ENCODE measurements around the gene TMOD2. TPM values are rescaled to one million over a fixed set of nuclear protein-coding genes. Genes with fewer than 3 reads are reported as not detected.

The TMOD2 gene
- total and polyA plus RNA-seq, 2 of the 8 experiments (the other 6 are each of a cell fraction or from before 2014, with no cell fraction given), result 0.80 to 6.5 TPM

DNA sequence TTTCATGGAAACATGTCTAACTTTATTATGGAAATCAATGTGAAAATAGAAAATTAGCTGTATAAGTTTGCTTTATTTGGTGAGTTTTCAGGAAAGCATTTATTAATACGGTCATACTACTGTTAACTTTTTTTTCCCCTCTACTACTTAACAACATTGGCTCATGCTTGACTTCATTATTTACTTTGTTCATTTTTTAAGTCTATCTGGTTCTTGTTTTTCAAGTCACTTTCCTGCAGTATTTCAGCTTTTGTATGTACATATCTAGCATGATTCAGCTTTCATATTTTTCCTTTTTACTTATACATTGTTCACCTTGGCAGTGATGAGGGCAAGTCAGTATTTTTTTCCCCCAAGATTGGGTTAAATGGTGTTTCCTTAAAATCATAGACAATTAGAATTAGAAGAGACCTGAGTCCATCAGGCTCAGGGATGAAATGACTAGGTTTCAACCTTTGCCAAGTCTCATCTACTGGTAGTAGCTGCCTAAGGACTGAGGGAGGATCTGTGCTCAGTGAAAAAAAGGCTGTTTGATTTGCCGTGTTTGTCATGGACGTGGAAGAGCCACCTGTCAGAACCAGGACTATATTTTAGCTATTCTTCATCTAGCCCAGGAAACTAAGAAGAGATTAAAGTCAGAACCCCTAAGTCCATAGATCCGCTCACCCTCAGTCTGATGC is 93.5 kb downstream of the TMOD2 start:
- ChIA-PET CTCF (ENCODE audit: partially characterized antibody) (interaction anchor here (1.0 to 1.3 kb wide), 3 partner anchors 21 to 57 kb away, joined by 3 to 5 read pairs (median 3); no protein-coding TSS in a partner anchor), POLR2A (ENCODE audit: partially characterized antibody) (interaction anchor here (0.9 kb wide), 1 partner anchor 9 kb away, joined by 4 read pairs; no protein-coding TSS in a partner anchor)
- DNase-seq (ENCODE audit: low read depth in 1 of 2, low spot score in 2 of 2), result no peak
- Histone ChIP-seq H3K27ac (ENCODE audit: low read depth, low read length) (no peak overlapping the region), H4K20me1 (replicated peaks in 1 of 2; ENCODE audit: control insufficient read depth in 1 of 2, insufficient read depth in 2 of 2, low read length in 2 of 2) (peaks cover 0 to 2% of the 10 kb centered on the region in 2 experiments), H3K79me2 (ENCODE audit: control insufficient read depth in 1 of 2, insufficient read depth in 2 of 2, low read length in 2 of 2) (peaks cover 0 to 73% of the 10 kb centered on the region in 2 experiments), H3K18ac (ENCODE audit: extremely low read depth, low read length) (no peak overlapping the region), H2BK120ac (replicated peaks; ENCODE audit: low read depth, low read length) (no peak overlapping the region), H3K36me3 (ENCODE audit: control insufficient read depth in 2 of 4, insufficient read depth in 4 of 4, low read length in 3 of 4) (no peaks in the 10 kb centered on the region), H2BK20ac (ENCODE audit: low read length) (no peak overlapping the region), H3K4me1 (replicated peaks in 1 of 4; ENCODE audit: control insufficient read depth in 3 of 4, insufficient read depth in 4 of 4, low read length in 3 of 4) (peaks cover 0 to 2% (median 0%) of the 10 kb centered on the region in 4 experiments; a peak in 2 of 7 replicates), H3K9me3 (ENCODE audit: insufficient read depth in 2 of 2, low read depth in 1 of 2, low read length in 1 of 2) (no peaks in the 10 kb centered on the region), H2AK5ac (ENCODE audit: low read depth, low read length) (no peak overlapping the region), H2BK15ac (ENCODE audit: low read length) (no peak overlapping the region), H2BK12ac (ENCODE audit: low read depth, low read length) (no peak overlapping the region), H3K23me2 (ENCODE audit: low read depth, low read length) (no peaks in the 10 kb centered on the region), H3K79me1 (ENCODE audit: low read depth, low read length) (peaks cover 6% of the 10 kb centered on the region; the same call in 1 of the 2 replicates), H3K4ac (replicated peaks; ENCODE audit: insufficient read length, low read depth, low read length) (no peak overlapping the region), H2BK5ac (ENCODE audit: low read depth, low read length) (no peak overlapping the region), H4K8ac (ENCODE audit: extremely low read depth, insufficient read depth, low read length) (no peak overlapping the region), H3K9ac (replicated peaks in 1 of 4; ENCODE audit: extremely low read depth in 1 of 4, low read depth in 3 of 4, low read length in 3 of 4) (no peak overlapping the region), H2AFZ (ENCODE audit: low read length) (no peak overlapping the region), H4K5ac (ENCODE audit: insufficient read length, low read depth, low read length) (no peak overlapping the region), H3K27me3 (replicated peaks in 1 of 4; ENCODE audit: control insufficient read depth in 3 of 4, extremely low read depth in 1 of 4, insufficient read depth in 3 of 4, low read length in 3 of 4) (no peaks in the 10 kb centered on the region), H4K91ac (replicated peaks; ENCODE audit: insufficient read length, low read length) (no peak overlapping the region), H3K56ac (replicated peaks; ENCODE audit: insufficient read length, low read depth, low read length) (no peak overlapping the region), H3K4me2 (ENCODE audit: insufficient read depth in 1 of 2, low read depth in 2 of 2, low read length in 2 of 2) (no peak overlapping the region), H3K23ac (ENCODE audit: insufficient read length) (no peak overlapping the region), H3K14ac (ENCODE audit: insufficient read length) (no peak overlapping the region), H3K4me3 (ENCODE audit: extremely low read depth in 1 of 4, insufficient read depth in 2 of 4, low read depth in 3 of 4, low read length in 4 of 4) (no peak overlapping the region)
- no peak for FAIRE-seq
- 93% methylated on average over 4 of the region's 4 CpGs; no CpG with 5 or more reads in 1 of the 2 experiments for WGBS, 2 experiments (ENCODE audit: extremely low coverage in 1 of 2, insufficient coverage in 1 of 2, insufficient read length in 1 of 2, insufficient replicate concordance in 2 of 2, low coverage in 1 of 2, low lambda C conversion rate in 2 of 2, missing lambda C conversion rate in 1 of 2)
- TF ChIP-seq KDM1A (IDR thresholded peaks at IDR 0.05; ENCODE audit: borderline replicate concordance, low read length) (no peak), MAFK (IDR thresholded peaks at IDR 0.05; ENCODE audit: low read depth, low read length) (no peak), CTBP2 (IDR thresholded peaks at IDR 0.05; ENCODE audit: borderline replicate concordance, insufficient read depth, insufficient read length, low read length) (no peak), JUN (IDR thresholded peaks at IDR 0.05; ENCODE audit: low read depth, low read length) (no peak), SUZ12 (IDR thresholded peaks at IDR 0.05; ENCODE audit: low read length) (no peak), TBP (IDR thresholded peaks at IDR 0.05; ENCODE audit: low read depth, low read length) (no peak), TCF12 (IDR thresholded peaks at IDR 0.05; ENCODE audit: low read depth, low read length) (no peak), CEBPB (IDR thresholded peaks at IDR 0.05; ENCODE audit: low read depth, low read length) (no peak), RAD21 (IDR thresholded peaks at IDR 0.05 in 1 of 2, conservative IDR thresholded peaks at IDR 0.05 in 1 of 2; ENCODE audit: low read depth in 2 of 2, low read length in 2 of 2) (no peak)
- TF ChIP-seq, protein P1, sequence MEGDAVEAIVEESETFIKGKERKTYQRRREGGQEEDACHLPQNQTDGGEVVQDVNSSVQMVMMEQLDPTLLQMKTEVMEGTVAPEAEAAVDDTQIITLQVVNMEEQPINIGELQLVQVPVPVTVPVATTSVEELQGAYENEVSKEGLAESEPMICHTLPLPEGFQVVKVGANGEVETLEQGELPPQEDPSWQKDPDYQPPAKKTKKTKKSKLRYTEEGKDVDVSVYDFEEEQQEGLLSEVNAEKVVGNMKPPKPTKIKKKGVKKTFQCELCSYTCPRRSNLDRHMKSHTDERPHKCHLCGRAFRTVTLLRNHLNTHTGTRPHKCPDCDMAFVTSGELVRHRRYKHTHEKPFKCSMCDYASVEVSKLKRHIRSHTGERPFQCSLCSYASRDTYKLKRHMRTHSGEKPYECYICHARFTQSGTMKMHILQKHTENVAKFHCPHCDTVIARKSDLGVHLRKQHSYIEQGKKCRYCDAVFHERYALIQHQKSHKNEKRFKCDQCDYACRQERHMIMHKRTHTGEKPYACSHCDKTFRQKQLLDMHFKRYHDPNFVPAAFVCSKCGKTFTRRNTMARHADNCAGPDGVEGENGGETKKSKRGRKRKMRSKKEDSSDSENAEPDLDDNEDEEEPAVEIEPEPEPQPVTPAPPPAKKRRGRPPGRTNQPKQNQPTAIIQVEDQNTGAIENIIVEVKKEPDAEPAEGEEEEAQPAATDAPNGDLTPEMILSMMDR (IDR thresholded peaks at IDR 0.05; ENCODE audit: control extremely low read depth in 1 of 3, insufficient read depth in 1 of 3, low read depth in 1 of 3, low read length in 3 of 3), result no peak

Data from H1 (cell line).